Activated gamma-delta T cell (primary cell): ENCODE measurements around the gene TUBGCP2.

Experiments used
- DNase-seq: peaks from one replicate; lab custom pipeline; 2025; lab: John Stamatoyannopoulos, UW
- total RNA-seq, 2 donors: gene quantifications; one replicate each; lab custom pipeline; 2026; lab: John Stamatoyannopoulos, UW

The TUBGCP2 gene
- 134 to 155 reads per million in 2 donors for total RNA-seq

- DNase-seq: peak; percentile 86
Measured at GRCh38 chr10:133308421-133309099, at the start of gene TUBGCP2, which contains the start of gene ZNF511. TUBGCP2 (minus strand) TSS chr10:133308872; CDS start chr10:133302941, 5,931 bp downstream. ZNF511 (plus strand) TSS chr10:133308914; CDS start chr10:133308944, 30 bp downstream.

DNA sequence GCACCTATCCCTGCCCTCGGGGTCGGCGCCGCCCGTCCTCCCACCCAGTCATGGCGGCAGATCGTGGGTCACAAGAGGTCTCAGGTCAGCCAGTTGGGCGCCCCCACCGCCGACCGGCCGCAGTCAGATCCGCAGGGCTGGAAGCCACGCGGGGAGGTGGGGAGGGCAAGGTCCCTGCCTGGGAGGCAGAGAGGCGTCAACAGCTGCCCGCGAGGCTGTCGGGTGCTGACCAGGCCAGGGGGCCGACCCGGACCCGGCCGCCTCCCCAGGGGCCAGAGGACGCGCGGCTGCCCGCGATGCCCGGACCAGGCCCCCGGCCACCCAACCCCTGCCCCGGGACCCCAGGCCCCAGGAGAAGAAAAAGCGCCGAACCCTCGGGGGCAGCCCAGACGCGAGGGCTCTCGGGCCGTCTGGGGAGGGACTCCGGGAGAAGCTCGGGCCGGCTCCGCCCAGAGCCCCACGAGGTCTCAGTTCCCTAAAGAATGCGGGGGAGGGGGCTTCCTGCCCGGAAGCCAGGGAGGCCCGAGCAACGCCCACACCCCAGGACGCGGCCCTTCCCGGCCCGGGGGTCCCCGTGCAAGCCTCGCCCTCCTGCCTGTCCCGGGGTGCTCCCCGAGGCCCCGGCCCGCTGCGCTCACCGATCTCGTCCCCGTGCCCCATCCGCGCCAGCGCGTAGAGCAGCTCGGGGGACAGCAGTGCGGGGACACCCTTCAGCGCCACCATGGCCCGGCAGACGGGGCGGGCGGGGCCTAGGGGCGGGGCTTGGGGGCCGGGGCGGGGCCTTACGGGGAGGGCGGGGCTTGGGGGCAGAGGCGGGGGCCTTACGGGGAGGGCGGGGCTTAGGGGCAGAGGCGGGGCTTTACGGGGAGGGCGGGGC is 48.9 kb upstream of the TUBGCP2 start, which contains the start of gene FUOM:
TSS of gene FUOM (minus strand) at position 735 of the 877 bp plus-strand sequence. CDS start at position 723, 12 bp downstream.
- DNase-seq: peak; percentile 63

DNA sequence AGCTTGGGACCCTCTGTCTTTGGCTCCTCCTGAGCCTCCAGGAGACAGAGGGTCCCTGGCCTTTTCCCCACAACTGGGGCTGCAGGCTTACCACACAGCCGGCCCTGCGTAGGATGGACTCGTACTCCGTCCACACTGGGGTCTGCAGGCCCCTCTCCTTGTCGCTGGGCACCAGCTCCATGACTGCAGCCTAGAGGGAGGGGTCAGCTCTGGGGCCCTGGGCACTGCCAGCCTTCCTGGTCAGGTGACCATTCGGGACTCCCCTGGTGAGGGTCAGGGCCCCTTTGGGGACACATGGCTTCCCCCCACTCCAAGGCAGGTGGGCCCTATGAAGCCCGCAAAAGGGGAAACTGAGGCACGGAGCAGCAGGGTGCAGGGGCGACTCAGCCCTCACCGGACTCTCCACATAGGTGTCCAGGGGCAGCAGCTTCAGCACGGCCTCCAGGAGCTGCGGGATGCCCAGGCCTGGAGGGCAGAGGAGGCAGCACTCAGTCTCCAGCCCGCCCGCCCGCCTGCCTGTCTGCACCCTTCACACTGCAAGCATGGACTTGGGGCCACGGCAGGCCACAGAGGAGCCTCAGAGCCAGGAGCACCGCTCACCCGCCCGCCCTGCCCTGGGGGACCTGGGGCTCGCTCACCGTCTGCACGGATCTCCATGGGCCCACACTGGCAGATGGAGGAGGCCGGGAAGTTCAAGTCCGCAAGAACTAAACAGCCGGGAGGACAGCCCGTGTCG is 48.0 kb upstream of the TUBGCP2 start:
- DNase-seq: no peak

DNA sequence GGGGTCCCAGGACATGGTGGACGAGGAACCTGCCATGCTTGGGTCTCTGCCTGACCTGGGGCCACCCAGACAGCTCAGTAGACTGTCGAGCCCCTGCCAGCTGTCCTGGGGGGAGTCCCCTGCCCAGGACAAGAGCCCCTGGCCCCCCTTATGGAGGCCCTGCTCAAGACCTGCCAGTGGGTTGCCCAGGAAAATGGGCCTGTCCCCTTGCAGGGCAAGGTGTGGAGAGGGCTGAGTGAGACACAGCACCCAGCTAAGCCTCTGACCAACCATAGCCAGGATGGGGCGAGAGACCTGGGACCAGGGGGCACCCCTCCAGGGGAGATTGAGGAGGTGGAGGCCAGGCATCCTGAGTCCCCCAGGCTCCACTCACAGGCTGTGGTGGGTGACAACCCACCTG is 47.3 kb upstream of the TUBGCP2 start:
- DNase-seq: no peak

DNA sequence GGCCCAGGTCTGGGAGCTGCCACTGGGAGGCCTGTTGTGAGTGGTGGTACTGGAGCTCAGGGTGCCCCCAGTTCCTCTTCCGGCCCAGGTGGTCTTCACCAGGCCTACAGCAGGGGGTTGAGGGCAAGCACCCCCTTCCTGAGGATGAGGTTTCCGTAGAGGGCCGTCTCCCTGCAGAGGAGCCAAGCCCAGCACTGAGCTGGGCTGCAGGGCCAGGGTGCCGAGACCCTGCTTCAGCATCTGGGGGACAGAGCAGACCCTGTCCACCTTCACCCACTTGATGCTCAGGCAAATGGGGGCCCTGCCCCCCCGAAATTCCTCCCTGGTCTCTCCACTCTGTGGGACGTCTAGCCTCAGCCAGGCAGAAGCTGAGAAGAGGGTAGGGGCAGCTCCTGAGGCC is 46.6 kb upstream of the TUBGCP2 start:
- no peak for DNase-seq

DNA sequence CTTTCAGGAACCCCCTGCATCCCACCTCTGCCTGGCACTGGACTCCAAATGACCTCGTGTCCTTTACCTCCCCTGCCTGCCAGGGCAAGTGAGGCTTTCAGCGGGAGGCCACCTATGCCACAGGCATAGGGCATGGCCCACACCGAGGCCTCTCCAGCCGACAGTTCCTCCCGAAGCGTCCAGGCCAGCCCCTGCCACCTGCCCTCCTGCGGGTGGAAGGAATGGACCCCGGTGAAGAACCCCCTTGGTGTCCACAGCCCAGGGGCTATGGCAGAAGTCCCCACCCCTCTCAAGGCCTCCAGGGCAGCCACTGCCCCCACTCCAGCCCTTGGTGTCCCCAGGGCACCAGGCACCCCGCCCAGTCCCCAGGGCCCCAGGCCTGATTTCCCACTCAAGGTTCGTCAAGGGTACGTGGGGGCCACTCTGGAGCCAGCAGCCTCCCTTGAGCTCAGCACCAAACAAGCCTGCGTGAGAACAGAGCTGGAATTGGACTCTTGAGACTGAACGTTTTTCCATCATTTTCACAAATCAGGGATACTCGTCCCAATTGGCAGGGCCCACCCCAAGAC is 46.1 kb upstream of the TUBGCP2 start:
- no peak for DNase-seq

DNA sequence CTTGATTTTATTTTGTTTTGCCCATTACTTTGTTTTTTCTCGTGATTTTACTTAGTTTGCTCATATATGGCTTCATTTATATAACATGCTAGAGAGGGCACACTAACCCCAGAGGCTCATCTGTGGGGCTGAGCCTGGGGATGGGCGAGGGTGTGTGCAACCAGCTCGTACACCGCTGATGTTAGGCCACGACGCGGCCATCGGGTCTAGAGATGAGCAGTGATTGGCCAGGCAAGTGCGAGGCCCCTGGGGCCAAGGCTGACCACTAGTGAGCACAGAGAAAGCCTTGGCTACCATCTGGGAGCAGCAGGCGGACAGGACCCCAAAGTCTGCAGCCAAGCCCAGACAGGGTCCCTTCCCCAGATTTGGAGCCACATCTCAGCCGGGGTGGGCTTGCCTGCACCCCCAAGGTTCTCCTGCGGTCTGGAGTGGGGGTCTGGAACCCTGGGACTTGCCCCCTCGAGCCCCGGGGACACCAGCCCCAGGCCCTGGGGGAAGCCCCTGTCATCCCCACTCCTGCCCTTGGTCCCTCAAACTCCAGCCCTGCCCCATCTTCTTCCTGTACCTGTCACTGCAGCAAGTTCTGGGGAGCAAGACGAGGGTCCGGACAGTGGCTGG is 45.4 kb upstream of the TUBGCP2 start:
- no peak for DNase-seq

DNA sequence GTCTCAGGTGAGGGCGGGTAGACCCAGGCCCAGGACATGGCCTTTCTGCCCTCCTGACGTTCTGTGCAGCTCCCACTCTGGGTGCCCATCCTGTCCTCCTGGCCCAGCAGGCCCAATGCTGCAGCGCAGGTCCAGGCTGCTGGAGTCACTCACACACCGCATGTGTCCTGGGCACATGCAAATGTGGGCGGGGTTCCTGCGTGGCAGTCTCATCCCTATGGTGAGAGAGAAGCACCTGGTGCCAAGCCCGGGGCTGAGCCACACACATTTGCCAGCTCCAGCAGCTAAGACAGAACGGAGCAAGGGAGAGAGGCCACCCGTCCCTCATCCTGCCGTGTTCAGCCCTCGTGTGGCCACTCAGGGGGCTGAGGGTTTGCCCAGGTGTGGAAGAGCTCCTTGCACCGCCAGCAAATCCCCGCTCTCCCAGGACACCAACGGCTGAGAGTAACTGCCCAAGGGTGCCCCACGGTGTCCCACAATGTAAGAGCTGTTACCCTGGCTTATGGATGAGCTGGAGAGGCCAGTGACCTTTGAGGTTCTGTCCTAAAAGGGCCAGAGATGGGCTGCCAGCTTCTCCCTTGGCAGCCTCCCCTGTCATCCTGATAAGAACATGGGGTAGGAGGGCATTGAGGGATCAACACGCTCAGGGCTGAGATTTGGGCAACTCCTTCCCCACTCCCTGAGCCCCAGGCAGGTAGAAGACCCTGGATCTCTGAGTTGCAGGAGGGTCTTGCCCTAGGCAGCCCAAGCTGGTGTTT is 44.7 kb upstream of the TUBGCP2 start:
- DNase-seq: no peak

GRCh38 chr10:133351408-133352318 is 43.0 kb upstream of the TUBGCP2 start:
- DNase-seq: no peak

- no peak for DNase-seq
Measured at GRCh38 chr10:133350950-133351329, 42.3 kb upstream of the TUBGCP2 start.

DNA sequence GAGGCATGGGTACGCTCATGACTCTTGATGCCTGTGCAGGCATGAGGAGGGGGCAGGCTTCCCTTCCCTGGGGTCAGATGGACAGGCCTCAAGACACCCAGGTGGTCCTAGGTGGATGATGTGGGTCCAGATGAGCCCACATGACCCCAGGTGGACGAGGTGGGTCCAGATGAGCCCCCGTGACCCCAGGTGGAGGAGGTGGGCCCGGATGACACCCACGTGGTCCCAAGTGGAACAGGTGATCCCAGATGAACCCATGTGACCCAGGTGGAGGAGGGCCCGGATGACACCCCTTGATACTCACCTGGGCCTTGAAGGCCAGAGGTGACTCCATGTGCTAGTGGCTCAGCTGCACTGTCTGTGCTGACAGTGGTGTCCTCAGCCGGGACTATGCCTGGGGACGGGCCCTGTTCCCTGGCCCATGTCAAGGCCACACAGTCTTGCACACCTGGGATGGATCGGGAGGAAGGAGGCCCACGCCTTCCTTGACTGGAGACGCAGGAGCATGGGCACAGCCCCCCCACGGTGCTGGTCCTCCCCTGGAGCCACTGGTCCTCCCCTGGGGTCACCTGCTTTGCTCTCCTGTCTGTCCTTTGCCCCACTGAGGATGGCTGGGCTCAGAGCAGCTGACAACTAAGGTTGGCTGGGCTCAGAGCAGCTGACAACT is 41.7 kb upstream of the TUBGCP2 start:
- no peak for DNase-seq

DNA sequence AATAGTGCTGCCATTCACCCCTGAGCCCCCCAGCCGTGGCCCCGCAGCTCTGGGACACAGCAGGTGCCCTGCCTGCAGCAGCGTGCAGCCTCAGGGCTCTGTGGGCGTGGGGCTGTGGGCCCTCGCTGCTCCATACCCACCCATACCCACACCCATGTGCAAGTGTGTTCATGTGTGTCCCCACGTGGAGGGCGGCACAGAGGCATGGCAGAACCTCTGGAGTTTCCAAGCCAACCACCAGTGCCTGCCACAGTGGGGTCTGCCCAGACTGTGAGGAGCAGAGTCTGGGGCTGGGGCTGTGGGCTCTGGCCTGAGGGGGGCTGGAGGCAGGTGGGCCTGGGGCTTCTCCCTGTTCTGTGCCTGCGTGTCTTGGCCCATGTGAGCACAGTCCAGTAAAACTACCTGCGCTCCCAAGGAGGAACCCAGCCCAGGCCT is 40.9 kb upstream of the TUBGCP2 start:
- no peak for DNase-seq

- no peak for DNase-seq
Measured at GRCh38 chr10:133349160-133349568, 40.5 kb upstream of the TUBGCP2 start.

DNA sequence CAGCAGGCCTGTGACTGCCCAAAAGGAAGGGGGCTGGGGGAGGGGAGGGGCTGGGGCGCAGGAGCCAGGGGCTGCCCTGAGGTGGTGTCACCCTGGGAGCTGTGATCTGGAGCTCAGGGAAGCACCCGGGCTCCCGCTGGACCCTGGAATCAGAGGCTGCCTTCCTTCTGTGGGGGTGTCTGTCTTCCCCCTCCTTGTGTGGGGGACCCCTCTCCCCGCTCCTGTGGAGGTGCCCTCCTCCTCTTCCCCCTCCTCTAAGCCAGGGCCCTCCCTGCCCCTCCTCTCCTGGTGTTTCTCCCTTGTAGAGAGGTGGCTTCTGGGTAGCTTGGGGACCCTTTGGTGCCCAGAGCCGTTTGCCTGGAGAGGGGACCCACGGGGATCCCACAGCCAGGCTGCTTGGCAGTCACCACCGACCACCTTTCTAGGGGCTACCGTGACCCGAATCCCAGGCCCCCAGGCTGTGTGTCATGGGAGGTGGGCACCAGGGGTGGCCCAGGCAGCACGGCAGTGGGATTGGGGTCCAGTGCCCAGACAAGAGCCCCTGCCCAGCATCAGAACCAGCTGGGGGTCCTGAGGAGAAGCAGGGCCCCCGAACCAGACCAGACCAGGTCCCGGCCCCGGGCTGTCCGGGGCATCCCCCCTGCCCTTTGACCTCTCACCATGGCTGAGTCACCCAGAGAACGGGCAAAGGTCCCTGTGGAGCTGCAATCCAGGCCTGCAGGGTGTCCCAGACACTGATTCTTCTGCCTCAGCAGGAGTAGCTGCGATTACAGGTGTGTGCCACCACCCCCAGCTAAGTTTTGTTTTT is 39.2 kb upstream of the TUBGCP2 start:
- DNase-seq: no peak

DNA sequence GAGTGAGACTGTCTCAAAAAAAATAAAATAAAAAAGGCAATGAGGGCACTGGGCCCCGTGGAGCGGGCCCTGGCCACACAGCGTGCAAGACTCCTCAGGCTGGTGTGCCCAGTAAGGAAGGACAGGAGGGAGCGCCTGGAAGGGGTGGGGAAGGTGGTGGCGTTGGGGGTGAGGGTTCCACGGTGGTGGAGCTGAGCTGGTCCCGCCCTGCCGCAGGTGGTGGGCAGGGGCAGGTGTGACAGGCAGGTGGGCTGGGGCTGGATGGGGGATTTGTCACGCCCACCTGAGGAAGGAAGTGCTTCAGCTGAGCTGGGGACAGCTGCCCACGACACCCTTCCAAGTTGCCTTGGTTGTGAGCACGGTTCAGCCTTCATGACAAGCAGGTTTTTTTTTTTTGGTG is 37.7 kb upstream of the TUBGCP2 start:
- DNase-seq: no peak

DNA sequence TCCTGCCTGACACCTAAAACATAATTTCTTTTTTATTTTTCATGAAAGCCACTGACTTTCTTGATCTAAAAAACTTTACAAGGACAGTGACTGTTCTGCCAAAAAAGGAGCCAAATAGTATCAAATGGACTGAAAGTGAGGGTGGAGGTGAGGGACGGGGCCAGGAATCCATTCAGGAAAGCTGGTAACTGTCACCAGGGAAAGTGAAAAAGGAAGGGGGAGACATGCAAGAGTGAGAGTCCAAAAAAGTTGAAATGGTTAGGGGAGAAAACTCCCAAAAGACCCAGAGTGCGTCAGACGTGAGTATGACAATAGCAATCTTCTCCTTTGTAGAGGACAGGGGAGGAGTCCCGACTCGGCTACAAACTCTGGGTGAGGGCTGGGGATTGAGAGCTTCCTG is 35.6 kb upstream of the TUBGCP2 start:
- DNase-seq: no peak

- no peak for DNase-seq
Measured at GRCh38 chr10:133343558-133343957, 34.9 kb upstream of the TUBGCP2 start.

GRCh38 chr10:133342942-133343341 is 34.3 kb upstream of the TUBGCP2 start:
- no peak for DNase-seq
